ENCODE results near the gene FOXA3. TPM values are rescaled to one million over a fixed set of nuclear protein-coding genes. Genes with fewer than 3 reads are reported as not detected.

The FOXA3 gene
- total RNA-seq, 1 experiment from 2014 or later, result 22.2 TPM

DNA sequence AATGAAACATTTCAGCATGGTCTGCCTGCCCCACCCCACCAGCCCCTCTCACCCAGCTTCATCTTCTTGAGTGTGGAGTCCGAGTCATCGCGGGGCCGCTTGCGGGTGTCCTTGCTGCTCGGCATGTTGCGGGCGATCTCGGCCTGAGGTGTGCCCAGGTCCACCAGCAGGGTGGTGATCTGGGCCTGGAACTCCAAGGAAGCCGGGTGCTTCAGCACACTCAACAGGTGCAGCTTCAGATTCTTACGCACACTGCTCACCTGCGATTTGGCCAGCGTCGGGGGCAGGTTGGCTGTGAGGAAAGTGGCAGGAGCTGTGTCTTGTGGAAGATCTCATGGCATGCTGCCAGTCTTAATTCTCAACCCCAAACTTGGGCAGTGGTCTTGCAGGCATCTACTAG, 21.9 kb upstream of the FOXA3 start:
- H3K23ac ChIP-seq (ENCODE audit: insufficient read length, low read depth, low read length), result no peak overlapping the region
- H2BK5ac ChIP-seq (ENCODE audit: insufficient read length, low read length), result no peak overlapping the region
- H4K8ac ChIP-seq (replicated peaks; ENCODE audit: insufficient read length, low read depth, low read length), result no peak overlapping the region
- H3T11ph ChIP-seq (ENCODE audit: low read length), result no peak overlapping the region
- H3K79me1 ChIP-seq (ENCODE audit: insufficient read depth, low read depth, low read length, poor library complexity, severe bottlenecking), result no peaks in the 10 kb centered on the region
- Mint-ChIP-seq H3K36me3 (ENCODE audit: insufficient read depth in 1 of 3, low read depth in 3 of 3) (peaks cover 75 to 91% (median 84%) of the 10 kb centered on the region in 3 experiments), H3K27ac (no peak overlapping the region), H3K4me1 (no peaks in the 10 kb centered on the region), H3K9me3 (peaks cover 0 to 2% of the 10 kb centered on the region in 2 experiments; a peak in 2 of 5 replicates), H3K27me3 (ENCODE audit: low read depth) (no peaks in the 10 kb centered on the region), H3K4me3 (no peak overlapping the region)
- no peak overlapping the region for H3K9ac ChIP-seq (ENCODE audit: extremely low read depth, insufficient read length, low read length)
- H4K91ac ChIP-seq (ENCODE audit: insufficient read length, low read depth, low read length), result no peak overlapping the region
- no peak overlapping the region for H2BK12ac ChIP-seq (ENCODE audit: insufficient read length, low read depth, low read length)
- H4K20me1 ChIP-seq (ENCODE audit: control insufficient read depth, insufficient read depth, insufficient read length), result no peaks in the 10 kb centered on the region
- H3K9me3 ChIP-seq (ENCODE audit: control insufficient read depth, low read depth, low read length), result no peaks in the 10 kb centered on the region
- H3K27me3 ChIP-seq (ENCODE audit: insufficient read depth, low read length), result no peaks in the 10 kb centered on the region
- WGBS (ENCODE audit: extremely low coverage, insufficient read length, low lambda C conversion rate), result no CpG with 5 or more reads among the region's 14 CpGs
- no peak overlapping the region for H3K27ac ChIP-seq (ENCODE audit: insufficient read length, low read depth, low read length)
- H3K4me2 ChIP-seq (ENCODE audit: insufficient read depth, insufficient read length, low read length), result no peak overlapping the region
- H3K56ac ChIP-seq (ENCODE audit: insufficient read length, low read depth, low read length), result no peak overlapping the region
- H3K18ac ChIP-seq (ENCODE audit: insufficient read length, low read depth, low read length), result no peak overlapping the region
- H3K14ac ChIP-seq (ENCODE audit: insufficient read depth, low read length), result no peak overlapping the region
- H3K4ac ChIP-seq (ENCODE audit: low read depth, low read length), result no peak overlapping the region
- no peak overlapping the region for H2AK5ac ChIP-seq (ENCODE audit: insufficient read length, low read length)
- no peak overlapping the region for H2AFZ ChIP-seq (ENCODE audit: low read length)
- H3K79me2 ChIP-seq (ENCODE audit: insufficient read depth, low read length), result no peaks in the 10 kb centered on the region; the same call in 1 of the 2 replicates
- no peak overlapping the region for H2BK120ac ChIP-seq (ENCODE audit: low read depth, low read length, poor library complexity, severe bottlenecking)
- DNase-seq, result no peak
- H2BK15ac ChIP-seq (ENCODE audit: low read depth, low read length), result no peak overlapping the region
- H4K5ac ChIP-seq (ENCODE audit: insufficient read length, low read depth, low read length), result no peak overlapping the region
- no peaks in the 10 kb centered on the region for H3K4me1 ChIP-seq (ENCODE audit: insufficient read depth, low read length)
- H2BK20ac ChIP-seq (ENCODE audit: low read depth, low read length, poor library complexity, severe bottlenecking), result no peak overlapping the region
- TF ChIP-seq, protein P1, sequence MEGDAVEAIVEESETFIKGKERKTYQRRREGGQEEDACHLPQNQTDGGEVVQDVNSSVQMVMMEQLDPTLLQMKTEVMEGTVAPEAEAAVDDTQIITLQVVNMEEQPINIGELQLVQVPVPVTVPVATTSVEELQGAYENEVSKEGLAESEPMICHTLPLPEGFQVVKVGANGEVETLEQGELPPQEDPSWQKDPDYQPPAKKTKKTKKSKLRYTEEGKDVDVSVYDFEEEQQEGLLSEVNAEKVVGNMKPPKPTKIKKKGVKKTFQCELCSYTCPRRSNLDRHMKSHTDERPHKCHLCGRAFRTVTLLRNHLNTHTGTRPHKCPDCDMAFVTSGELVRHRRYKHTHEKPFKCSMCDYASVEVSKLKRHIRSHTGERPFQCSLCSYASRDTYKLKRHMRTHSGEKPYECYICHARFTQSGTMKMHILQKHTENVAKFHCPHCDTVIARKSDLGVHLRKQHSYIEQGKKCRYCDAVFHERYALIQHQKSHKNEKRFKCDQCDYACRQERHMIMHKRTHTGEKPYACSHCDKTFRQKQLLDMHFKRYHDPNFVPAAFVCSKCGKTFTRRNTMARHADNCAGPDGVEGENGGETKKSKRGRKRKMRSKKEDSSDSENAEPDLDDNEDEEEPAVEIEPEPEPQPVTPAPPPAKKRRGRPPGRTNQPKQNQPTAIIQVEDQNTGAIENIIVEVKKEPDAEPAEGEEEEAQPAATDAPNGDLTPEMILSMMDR (conservative IDR thresholded peaks at IDR 0.05), result no peak
- H3K23me2 ChIP-seq (ENCODE audit: insufficient read length, low read depth, low read length, poor library complexity, severe bottlenecking), result no peaks in the 10 kb centered on the region
